ENCODE results near the gene PSMA6.
"Not testable (repeated sequence)": the region's sequence is repeated elsewhere in the genome, so short reads cannot be mapped to it uniquely, and the experiment has no call there.

PSMA6 gene

GRCh38 chr14:35343702-35344101 lies 51.5 kb downstream of the PSMA6 start:
- no peak for DNase-seq (ENCODE audit: low read depth)
- TF ChIP-seq CTCF (IDR thresholded peaks at IDR 0.05; ENCODE audit: low read length, missing control alignments), result no peak
- no peak overlapping the region for H3K4me3 ChIP-seq (replicated peaks; ENCODE audit: low read depth, low read length)

GRCh38 chr14:35344107-35344807 lies 52.1 kb downstream of the PSMA6 start:
- no peak for DNase-seq (ENCODE audit: low read depth)
- H3K4me3 ChIP-seq (replicated peaks; ENCODE audit: low read depth, low read length), result no peak overlapping the region
- TF ChIP-seq CTCF (IDR thresholded peaks at IDR 0.05; ENCODE audit: low read length, missing control alignments), result no peak

- no peak for TF ChIP-seq CTCF (IDR thresholded peaks at IDR 0.05; ENCODE audit: low read length, missing control alignments)
Observed at GRCh38 chr14:35346738-35347322, 54.6 kb downstream of the PSMA6 start.

GRCh38 chr14:35347323-35348043 lies 55.3 kb downstream of the PSMA6 start:
- no peak overlapping the region for H3K4me3 ChIP-seq (replicated peaks; ENCODE audit: low read depth, low read length)
- no peak for DNase-seq (ENCODE audit: low read depth)
- no peak for TF ChIP-seq CTCF (IDR thresholded peaks at IDR 0.05; ENCODE audit: low read length, missing control alignments)

More at GRCh38 chr14:35346738-35347322, 54.6 kb downstream of the PSMA6 start:
- DNase-seq (ENCODE audit: low read depth), result no peak
- H3K4me3 ChIP-seq (replicated peaks; ENCODE audit: low read depth, low read length), result no peak overlapping the region

- H3K4me3 ChIP-seq (replicated peaks; ENCODE audit: low read depth, low read length); DNase-seq (ENCODE audit: low read depth): not testable (repeated sequence)
Observed at GRCh38 chr14:35348044-35348380, 55.8 kb downstream of the PSMA6 start.

GRCh38 chr14:35349496-35350365 lies 57.5 kb downstream of the PSMA6 start:
- no peak overlapping the region for H3K4me3 ChIP-seq (replicated peaks; ENCODE audit: low read depth, low read length)
- TF ChIP-seq CTCF (IDR thresholded peaks at IDR 0.05; ENCODE audit: low read length, missing control alignments), result no peak
- DNase-seq (ENCODE audit: low read depth), result no peak

GRCh38 chr14:35351497-35351896 lies 59.3 kb downstream of the PSMA6 start:
- no peak for TF ChIP-seq CTCF (IDR thresholded peaks at IDR 0.05; ENCODE audit: low read length, missing control alignments)
- no peak for DNase-seq (ENCODE audit: low read depth)
- no peak overlapping the region for H3K4me3 ChIP-seq (replicated peaks; ENCODE audit: low read depth, low read length)

Measured in fibroblast of pulmonary artery (primary cell).